ENCODE measurements around the gene ZC3H18. TPM values are rescaled to one million over a fixed set of nuclear protein-coding genes. Genes with fewer than 3 reads are reported as not detected.

ZC3H18 gene
- 13.3 and 20.4 TPM in 2 replicates for total RNA-seq (2014; rRNA removed; shearing (Covaris generic))

- peak; percentile 93 for DNase-seq (ENCODE audit: low read depth)
Observed at GRCh38 chr16:88569985-88570690, at the start of gene ZC3H18. ZC3H18 (plus strand) TSS chr16:88570403; CDS start chr16:88577124, 6,721 bp downstream.

- no peak for DNase-seq (ENCODE audit: low read depth)
Observed at GRCh38 chr16:88521674-88522073, 48.5 kb upstream of the ZC3H18 start.

- DNase-seq (ENCODE audit: low read depth): no peak
Observed at GRCh38 chr16:88522276-88522949, 47.8 kb upstream of the ZC3H18 start.

GRCh38 chr16:88523309-88524161 lies 46.7 kb upstream of the ZC3H18 start:
- DNase-seq (ENCODE audit: low read depth): no peak

- no peak for DNase-seq (ENCODE audit: low read depth)
Observed at GRCh38 chr16:88524274-88524972, 45.8 kb upstream of the ZC3H18 start.

GRCh38 chr16:88524973-88525662 lies 45.1 kb upstream of the ZC3H18 start:
- DNase-seq (ENCODE audit: low read depth): no peak

GRCh38 chr16:88525663-88525990 lies 44.6 kb upstream of the ZC3H18 start:
- DNase-seq (ENCODE audit: low read depth): no peak

GRCh38 chr16:88526008-88526905 lies 43.9 kb upstream of the ZC3H18 start:
- no peak for DNase-seq (ENCODE audit: low read depth)

- no peak for DNase-seq (ENCODE audit: low read depth)
Observed at GRCh38 chr16:88526906-88527185, 43.4 kb upstream of the ZC3H18 start.

- DNase-seq (ENCODE audit: low read depth): peak; percentile 44
Observed at GRCh38 chr16:88527186-88527936, 42.8 kb upstream of the ZC3H18 start.

GRCh38 chr16:88527937-88528743 lies 42.1 kb upstream of the ZC3H18 start:
- no peak for DNase-seq (ENCODE audit: low read depth)

- DNase-seq (ENCODE audit: low read depth): no peak
Observed at GRCh38 chr16:88528902-88529318, 41.3 kb upstream of the ZC3H18 start.

- no peak for DNase-seq (ENCODE audit: low read depth)
Observed at GRCh38 chr16:88529596-88529995, 40.6 kb upstream of the ZC3H18 start.

GRCh38 chr16:88530051-88530857 lies 39.9 kb upstream of the ZC3H18 start:
- no peak for DNase-seq (ENCODE audit: low read depth)

GRCh38 chr16:88530858-88531203 lies 39.4 kb upstream of the ZC3H18 start:
- DNase-seq (ENCODE audit: low read depth): no peak

- DNase-seq (ENCODE audit: low read depth): no peak
Observed at GRCh38 chr16:88531346-88531745, 38.9 kb upstream of the ZC3H18 start.

GRCh38 chr16:88531931-88532433 lies 38.2 kb upstream of the ZC3H18 start:
- no peak for DNase-seq (ENCODE audit: low read depth)

All from M059J (cell line).